HG02870 (cell line): ENCODE data around the gene RBM34.

Experiments
- ATAC-seq: cut with Tn5 transposase; IDR thresholded peaks from one replicate; pipeline ENCODE4 v1.9.1; 2021; ENCODE audit warnings: mild to moderate bottlenecking, moderate library complexity; ENCODE audit not compliant: unreplicated experiment

The RBM34 gene

DNA sequence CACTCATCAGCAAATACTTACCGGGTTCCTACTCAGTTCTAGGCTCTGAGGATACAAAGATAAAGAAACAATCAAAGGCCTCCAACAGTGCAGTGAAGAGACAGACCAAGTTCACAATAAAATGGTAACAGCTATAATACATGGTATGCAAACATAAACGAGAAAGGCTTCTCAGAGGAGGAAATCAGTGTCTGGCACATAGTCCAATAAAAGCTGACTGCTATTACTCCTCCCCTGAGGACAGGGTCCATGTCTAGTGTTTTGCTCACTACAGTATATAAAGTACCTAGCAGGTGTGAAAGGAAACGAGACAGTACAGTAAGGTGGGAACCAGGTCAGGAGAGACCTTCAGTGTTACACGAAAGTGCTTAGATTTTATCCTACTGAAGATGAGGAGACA, 4.3 kb downstream of the RBM34 start:
- no peak for ATAC-seq

DNA sequence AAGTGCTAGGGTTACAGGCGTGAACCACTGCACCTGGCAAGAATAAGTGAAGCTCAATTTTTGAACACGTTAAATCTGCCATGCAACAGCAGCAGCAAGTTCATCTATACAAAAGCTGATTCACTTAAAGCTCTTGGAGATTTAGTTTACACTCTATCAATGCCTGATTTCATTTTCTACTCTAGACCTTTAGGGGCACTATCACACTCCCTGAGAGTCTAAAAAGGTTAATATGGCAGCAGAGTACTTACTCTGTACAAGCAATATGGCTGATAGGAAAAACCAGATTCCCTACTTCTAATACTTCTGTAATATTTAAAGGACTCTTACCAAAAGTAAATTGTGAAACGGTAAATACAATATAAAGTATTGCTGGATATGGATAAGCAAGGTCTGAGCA, 4.8 kb downstream of the RBM34 start:
- no peak for ATAC-seq

DNA sequence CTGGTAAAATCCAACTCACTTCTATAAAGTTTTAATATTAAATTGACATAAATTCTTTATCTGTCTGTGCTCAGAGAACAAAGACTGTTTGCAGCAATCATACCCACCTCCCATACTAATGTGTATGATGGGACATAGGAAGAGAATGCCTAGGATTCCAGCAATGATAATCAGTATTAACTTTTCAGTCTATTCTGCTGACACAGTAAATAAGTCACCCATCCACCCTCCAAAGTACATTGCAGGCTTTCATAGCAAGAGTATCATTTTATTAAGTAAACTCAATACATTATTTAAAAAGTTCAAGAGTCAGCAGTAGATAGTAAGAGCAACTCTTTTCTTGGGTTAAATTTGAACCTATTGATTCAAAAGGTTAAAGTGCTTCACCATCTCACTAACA, 8.8 kb downstream of the RBM34 start:
- no peak for ATAC-seq

DNA sequence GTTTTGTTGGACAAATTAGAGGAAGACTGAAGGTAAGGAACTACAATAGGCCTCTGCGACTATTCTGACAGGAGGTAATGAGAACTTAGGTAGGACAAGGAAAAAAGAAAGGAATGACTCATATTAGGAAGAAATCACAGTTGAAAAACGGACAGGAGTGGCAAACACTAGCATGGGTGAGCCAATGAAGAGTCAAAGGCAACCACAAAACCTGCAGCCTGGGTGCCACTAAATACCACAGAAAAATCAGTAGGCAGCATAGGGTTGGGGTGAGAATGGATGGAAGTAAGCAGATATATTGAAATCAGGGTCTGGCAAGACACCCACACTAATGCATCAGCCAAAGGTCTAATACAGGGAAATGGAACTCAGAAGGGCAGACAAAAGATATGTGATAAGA, 10.0 kb downstream of the RBM34 start:
- no peak for ATAC-seq

DNA sequence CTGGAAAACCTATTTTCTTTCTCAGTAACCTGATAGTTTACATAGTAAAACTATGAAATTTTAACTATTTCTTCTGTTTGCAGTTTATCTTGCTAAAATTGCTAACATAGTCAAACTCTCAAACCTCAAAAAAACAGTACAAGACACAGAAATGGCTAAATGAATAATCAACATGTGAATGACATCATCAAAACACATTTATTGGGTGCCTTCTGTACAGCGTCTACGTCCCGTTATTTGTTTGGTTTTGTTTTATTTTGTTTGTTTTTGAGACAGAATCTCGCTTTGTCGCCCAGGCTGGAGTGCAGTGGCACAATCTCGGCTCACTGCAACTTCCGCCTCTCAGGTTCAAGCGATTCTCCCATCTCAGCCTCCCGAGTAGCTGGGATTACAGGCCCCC, 11.2 kb downstream of the RBM34 start:
- ATAC-seq: no peak

DNA sequence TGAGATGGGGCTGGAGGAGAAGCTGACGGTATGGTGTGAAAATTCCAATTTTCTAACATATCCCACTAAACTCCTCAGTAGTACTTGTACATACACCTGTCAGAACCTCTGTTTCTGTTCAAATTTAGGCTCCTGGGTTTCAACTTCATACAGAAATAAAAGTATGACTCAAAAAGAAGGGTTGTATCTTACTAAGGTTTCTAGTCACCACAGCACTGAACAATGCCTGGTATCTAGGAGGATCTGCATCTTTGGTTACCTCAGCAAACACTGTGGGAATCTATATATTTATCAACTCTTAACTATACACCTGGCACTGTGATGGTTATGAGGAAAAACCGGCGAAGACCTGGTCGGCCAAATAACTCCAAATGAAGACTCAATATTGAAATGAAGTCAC, 13.8 kb downstream of the RBM34 start:
- ATAC-seq: peak; percentile 82

DNA sequence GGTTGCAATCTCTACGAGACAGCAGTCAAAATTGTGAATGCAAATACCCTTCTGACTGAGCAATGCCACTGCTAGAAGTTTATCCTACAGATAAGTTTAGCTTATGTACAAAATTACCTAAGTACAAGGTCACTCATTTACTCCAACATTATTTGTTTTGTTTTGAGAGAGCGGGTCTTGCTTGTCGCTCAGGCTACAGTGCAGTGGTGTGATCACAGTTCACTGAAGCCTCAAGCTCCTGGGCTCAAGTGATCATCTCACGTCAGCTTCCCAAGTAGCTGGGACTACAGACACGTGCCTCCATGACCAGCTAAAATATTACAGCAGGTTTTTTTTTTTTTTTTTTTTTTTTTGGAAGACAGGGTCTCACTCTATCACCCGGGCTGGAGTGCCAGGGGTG, 15.4 kb downstream of the RBM34 start:
- no peak for ATAC-seq

DNA sequence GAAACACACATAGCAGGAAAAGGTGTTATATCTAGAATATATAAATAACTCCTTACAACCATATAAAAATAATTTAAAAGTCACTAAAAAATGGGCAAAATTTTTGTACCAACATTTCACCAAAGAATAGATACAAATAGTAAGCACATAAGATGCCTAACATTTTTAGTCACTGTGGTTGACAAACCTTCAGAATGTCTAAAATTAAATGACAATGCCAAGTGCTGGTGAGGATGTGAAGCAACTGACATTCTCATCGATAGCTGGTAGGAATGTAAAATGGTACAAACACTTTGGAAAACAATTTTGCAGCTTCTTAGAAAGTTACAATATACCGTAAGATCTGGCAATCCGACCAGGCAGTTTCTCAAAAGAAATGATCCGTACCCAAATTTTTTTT, 18.1 kb downstream of the RBM34 start:
- ATAC-seq: no peak

DNA sequence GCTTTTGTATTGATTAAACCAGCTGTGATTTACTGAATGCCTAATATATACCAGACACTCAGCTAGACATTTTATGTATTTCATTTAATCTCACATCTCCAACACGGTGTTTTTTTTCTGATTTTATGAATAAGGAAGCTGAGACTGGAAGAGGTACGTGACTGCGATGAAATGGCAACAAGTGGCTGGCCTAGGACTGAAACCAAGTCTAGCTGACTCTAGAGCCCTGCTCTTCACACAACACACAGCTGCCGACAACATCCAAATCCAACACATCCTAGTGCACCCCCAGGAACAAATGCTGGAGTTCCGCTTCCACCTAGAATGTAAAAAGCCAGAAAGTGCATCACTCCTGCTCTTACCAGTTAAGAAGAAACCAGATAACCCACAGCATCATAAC, 21.7 kb downstream of the RBM34 start:
- no peak for ATAC-seq

DNA sequence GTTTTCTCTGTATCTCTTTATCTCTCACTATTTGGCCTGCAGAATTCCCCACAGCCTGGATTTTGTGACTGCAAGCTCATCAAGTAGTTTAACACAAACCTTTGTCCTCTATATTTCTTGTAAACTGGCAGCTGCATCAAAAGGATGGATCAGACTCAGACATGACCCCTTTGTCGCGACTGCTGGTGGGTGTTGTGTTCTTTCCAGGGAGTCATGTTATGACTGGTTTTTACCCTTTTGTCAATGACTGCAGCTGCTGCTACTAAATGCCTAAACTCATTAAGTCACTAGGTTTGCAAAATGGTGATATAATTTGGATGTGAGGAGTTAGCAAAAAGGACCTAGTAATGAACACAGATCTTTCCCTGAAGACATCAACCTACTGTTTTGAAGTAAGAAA, 22.2 kb downstream of the RBM34 start:
- ATAC-seq: no peak

DNA sequence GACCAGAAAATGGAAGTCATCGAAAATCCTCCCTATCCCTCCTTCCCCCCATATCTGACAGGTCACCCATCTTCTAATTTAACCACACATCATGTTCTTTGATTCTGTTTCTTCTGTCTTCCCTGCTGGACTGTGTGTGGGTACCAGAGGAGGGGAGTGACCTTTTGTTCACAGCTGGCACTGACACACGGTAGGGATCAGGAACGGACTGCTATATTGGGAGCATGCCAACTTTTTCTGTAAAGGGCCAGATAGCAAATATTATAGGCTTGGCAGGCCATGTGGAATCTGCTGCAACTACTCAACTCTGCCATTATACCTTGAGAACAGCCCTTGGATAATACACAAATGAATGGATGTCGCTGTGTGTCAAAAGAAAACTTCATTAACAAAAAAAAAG, 24.9 kb downstream of the RBM34 start:
- ATAC-seq: no peak

DNA sequence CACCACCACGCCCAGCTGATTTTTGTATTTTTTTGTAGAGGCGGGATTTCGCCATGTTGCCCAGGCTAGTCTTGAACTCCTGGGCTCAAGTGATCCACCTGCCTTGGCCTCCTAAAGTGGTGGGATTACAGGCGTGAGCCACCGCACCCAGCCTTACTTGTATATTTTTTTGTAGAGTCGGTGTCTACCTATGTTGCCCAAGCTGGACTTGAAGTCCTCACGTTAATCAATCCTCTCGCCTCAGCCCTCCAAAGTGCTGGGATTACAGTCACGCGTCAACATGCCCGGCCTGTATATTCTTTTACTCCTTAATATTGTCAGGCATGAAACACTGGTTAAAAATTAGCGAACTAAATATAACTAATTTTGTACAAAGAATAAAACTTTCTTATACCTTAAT, 26.9 kb downstream of the RBM34 start:
- no peak for ATAC-seq

DNA sequence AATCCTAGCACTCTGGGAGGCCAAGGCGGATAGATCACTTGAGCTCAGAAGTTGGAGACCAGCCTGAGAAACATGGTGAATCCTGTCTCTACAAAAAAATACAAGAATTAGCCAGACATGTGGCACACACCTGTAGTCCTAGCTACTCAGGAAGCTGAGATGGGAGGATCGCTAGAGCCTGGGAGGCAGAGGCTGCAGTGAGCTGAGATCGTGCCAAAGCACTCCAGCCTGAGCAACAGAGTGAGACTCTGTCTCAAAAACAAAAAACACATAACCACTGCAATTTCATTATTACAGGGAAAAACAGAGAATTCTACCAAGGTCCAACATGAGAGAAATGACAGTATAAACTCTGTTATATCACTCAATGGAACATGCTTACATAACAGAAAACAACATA, 28.0 kb downstream of the RBM34 start:
- ATAC-seq: no peak

DNA sequence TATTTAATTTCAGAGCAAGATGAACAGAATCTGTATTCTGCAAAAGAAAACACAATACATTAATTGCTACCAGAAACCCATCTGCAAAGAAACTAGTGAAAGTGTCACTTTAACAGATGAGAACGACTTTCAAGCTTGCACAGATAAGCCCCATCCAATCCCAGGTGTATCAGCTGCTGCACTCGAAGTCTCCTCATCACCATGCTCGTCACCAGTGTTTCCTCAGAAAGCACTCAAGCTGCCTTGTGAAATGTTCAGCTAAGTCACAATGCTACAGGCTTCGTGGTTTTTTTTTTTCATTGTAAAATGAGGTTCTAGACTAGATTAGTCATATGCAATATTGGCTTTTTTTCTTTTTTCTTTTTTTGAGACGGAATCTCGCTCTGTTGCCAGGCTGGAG, 29.1 kb downstream of the RBM34 start:
- no peak for ATAC-seq

DNA sequence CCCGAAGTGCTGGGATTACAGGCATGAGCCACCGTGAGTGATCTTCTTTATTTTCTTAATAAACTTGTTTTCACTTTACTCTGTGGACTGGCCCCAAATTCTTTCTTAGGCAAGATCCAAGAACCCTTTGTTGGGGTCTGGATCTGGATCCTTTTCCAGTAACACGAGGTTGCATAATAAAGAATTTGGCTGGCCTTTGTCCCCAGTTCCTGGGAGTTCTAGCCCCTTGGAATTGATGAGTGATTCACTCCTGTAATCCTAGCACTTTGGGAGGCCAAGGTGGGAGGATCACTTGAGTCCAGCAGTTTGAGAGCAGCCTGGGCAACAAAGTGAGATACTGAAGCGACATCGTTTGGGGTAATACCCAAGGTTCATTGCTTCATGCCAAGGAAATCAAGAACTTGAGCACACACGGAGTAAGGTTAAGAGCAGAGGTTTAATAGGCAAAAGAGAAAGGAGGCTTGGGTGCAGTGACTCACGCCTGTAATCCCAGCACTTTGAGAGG, 30.2 kb downstream of the RBM34 start:
- ATAC-seq: no peak

DNA sequence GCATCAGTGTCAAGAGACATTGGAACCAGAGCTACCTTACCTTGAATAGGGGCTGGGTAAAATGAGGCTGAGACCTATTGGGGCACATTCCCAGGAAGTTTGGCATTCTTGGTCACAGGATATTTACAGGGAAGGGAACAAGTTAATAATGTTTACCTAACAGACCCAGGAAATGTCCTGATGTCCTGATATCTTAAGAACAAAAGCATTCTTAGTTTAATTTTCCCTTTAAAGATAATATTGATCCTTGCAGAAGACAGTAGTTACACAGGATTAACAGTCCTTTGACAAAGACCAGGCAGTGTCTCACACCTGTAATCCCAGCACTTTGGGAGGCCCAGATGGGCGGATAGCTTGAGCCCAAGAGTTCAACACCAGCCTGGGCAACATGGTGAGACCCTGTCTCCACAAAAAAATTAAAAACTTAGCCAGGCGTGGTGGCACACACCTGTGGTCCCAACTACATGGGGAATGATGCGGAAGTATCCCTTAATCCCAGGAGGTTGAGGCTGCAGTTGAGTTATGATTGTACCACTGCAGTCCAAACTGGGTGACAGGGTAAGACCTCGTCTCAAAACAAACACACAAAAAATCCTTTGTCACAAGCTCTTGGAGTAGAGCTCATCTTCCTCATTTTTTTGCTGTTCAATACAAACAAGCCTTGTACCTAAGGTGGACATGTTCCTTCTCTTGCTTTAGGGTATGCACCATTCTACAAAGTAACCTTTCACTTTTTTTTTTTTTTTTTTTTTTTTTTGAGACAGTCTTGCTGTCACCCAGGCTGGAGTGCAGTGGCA, 31.1 kb downstream of the RBM34 start:
- ATAC-seq: no peak

DNA sequence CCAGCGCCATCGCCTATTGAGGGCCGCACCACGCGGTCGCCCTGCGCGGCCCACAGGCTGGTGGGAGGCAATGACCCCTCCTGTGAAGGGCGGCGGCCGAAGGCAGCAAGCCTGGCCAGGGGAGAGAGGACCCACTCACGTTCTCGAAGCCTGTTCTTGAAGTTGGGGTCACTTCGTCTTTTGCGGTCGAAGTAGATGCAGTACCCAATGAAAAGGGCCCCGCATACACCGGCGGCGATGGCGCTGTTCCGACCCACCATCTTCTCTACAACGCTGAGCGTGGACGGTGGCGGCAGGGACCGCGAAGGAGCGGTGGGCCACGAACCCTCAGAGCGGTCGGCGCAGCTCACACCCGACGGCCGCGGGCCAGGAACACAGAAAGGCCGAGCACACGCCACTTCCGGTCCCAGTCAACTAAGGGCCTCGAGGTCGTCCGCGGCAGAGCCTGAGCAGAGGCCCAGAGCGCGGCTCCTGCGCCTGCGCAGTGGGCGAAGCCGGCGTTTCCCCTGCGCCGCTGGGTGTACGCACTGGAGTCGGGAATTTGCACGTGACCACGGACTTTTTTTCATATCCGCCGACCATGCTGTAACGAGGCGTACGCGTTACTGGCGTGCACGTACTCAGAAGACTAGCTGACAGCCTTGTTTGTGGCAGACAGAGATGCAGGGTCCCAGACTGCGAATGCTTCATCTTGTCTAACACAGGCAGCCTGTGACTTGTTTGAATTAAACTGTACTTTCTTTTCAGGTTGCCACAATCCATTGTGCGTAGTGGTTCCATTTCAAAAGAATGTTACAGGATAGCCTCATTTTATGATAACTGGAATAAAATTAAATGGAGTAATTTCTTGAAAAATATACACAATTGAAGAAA, 32.4 kb downstream of the RBM34 start, which contains the start of gene TOMM20:
Gene TOMM20 (minus strand): TSS at position 382 of the 873 bp plus-strand sequence. CDS start 122 bp downstream, at position 260.
- ATAC-seq: peak; percentile 92

DNA sequence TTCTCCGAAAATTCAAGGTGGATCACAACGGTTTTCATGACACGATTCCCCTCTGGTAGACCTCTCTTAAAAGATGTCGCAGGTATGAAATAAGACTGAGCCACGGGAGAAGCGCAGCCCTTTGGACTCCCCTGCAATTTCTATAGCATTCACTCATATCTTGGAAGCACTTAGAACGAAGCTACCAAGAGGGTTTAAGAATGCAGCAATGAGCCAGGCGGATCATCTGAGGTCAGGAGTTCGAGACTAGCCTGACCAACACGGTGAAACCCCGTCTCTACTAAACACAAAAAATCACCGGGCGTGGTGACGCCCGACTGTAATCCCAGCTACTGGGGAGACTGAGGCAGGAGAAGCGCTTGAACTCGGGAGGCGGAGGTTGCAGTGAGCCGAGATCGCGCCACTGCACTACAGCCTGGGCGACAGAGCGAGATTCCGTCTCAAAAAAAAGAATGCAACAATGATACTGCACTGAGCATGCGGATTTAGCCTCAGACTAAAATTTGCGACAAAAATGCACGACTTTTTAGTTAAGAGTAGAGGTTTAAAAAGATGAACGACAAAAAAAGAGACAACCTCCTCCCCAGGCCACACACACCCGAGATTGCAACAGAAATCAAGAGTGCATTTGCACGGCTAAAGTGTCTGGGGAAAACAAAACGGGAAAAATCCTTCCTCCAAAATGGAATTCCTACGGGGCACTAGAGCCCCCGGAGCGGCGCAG, 33.2 kb downstream of the RBM34 start:
- no peak for ATAC-seq

DNA sequence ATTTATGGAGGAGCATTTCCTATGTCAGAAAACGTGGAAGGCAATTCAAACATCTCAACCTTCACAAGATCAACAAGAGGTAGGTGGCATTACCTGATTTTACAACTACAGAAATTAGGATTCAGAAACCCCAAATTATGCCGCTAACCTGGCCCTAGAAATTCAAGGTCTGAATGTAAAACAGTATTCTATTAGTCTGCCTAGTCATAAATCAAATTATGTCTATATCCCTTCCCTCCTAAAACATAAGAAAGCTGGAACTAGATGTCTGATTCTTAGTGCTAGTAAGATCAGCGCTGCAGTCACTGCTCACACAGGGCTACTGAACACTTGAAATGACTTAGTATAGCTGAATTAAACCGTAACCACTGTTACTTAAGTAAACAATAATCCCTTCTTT, 33.8 kb downstream of the RBM34 start:
- no peak for ATAC-seq

DNA sequence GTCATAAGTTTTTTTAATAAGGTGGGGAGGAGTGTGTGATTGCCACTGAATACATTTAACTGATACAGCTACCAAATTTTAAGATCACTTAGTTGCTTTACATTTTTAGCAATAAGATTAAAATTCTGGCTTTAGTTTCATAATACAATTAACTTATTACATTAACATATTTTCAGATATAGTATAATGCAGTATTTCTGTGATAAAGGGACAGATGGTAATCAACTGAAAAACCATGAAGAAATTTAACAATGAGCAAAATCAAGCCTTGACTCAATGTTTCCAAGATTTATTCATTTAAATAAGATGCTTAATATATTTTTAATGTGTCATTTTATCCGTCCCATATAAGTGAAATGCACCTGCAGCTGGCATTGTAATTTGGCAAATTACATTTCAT, 36.4 kb downstream of the RBM34 start:
- no peak for ATAC-seq

DNA sequence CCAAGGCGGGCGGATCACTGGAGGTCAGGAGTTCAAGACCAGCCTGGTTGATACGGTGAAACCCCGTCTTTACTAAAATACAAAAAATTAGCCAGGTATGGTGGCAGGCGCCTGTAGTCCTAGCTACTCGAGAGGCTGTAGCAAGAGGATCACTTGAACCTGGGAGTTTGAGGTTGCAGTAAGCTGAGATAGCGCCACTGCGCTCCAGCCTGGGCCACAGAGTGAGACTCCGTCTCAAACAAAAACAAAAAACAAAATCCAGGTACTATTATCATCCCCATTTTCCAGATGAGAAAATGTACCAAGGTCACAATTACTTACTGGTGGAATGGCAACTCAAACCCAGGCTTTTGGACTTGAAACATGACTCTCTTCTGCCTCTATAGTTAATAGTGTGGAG, 36.9 kb downstream of the RBM34 start:
- ATAC-seq: no peak
